Fibroblast of villous mesenchyme (primary cell): ENCODE results near the gene PDIA3. TPM values are rescaled to one million over a fixed set of nuclear protein-coding genes. Genes with fewer than 3 reads are reported as not detected.
"Not testable (repeated sequence)": the region's sequence is repeated elsewhere in the genome, so short reads cannot be mapped to it uniquely, and the experiment has no call there.

ENCODE experiments used
- DNase-seq: peaks from one replicate; pipeline ENCODE4 v3.0.0-alpha.2; 2010; ENCODE audit warnings: low read depth
- H3K4me3 ChIP-seq: 2 replicates; pipeline ENCODE4 v1.5.1; 2011; ENCODE audit warnings: low read depth, mild to moderate bottlenecking, low read length
- CTCF ChIP-seq: IDR thresholded peaks from 2 replicates; pipeline ENCODE4 v1.5.1; 2012; ENCODE audit warnings: low read depth, mild to moderate bottlenecking, low read length; ENCODE audit not compliant: insufficient read depth
- small RNA-seq: library from RNA; depleted of rRNA; stranded (forward); fragments of <200 nt; gene quantifications from one replicate; pipeline ENCODE3, GENCODE V24; 2012
- total RNA-seq: library from RNA; depleted of rRNA; stranded (reverse); fragments of >200 nt; gene quantifications from 2 replicates; pipeline ENCODE4 v1.2.3, GENCODE V29; 2012

Gene PDIA3
- total RNA-seq, 1 donor: 185 TPM

DNA sequence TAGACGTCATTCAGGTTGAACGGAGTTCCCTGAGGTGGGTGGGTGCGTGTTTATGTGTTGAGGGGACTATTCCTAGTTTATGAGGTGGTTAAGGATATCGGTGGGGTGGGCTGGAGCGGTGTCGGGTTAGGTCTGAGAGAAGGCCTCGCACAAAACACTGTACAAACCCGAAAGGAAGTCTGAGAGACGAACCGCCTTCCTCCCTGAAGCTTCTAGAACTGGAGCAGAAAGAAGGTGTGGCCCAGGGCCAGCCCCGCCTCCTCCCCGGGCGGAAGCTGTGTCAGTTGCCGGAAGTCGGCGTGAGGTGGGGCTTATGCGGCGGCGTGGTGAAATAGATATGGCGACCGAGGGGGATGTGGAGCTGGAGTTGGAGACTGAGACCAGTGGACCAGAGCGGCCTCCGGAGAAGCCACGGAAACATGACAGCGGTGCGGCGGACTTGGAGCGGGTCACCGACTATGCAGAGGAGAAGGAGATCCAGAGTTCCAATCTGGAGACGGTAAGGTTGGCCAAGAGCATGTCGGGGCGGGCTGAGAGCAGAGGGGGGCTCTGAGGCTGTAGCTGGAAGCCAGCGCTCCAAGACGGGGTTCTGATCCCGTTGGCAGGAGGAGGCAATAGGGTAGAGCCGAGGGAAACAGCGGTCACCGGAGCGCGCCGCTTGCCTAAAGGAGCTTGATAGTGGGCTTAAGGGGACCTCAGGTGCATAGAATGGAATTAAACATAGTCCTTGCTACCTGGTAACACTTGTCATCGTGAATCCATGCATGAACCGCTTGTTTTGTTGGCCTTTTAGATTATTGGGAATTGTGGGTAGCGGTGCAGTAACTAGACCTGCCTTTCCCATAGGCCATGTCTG is 54.3 kb downstream of the PDIA3 start, which contains the start of gene HYPK:
Gene HYPK, plus strand, starts transcription at position 314 of the 856 bp plus-strand sequence. Its CDS starts 24 bp downstream, at position 338.
- H3K4me3 ChIP-seq: peak within 1 kb of the TSS; percentile 97
- DNase-seq: peak; percentile 88
- TF ChIP-seq CTCF: no peak

- DNase-seq, H3K4me3 ChIP-seq: not testable (repeated sequence)
These were observed 56.4 kb downstream of the PDIA3 start for GRCh38 chr15:43802676-43803075.

DNA sequence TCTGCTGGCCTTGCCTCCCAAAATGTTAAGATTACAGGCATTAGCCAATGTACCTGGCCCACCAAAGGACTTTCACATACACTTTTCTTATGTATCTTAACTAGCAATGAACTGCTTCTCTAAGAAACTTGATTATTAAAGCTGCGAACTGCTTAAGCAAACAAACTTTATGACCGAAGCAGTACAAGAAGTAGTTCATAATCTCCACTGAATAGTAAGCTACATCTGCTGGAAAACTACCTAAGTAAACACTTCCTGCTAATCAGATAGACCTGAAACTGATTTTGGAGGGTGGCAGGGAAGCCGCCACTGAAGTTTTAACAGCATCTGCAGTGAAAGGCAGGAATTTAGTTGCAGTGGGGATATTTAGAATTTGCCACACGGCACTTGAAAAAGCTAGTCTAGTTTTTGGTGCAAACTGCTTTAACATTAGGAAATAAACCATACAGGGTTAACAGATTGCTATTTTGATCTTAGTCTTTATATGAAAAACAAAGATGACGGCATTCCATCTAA is 62.3 kb downstream of the PDIA3 start:
- no peak for TF ChIP-seq CTCF
- DNase-seq: no peak

GRCh38 chr15:43808960-43809678 is 62.9 kb downstream of the PDIA3 start:
- no peak for DNase-seq
- no peak for TF ChIP-seq CTCF
- no peak overlapping the region for H3K4me3 ChIP-seq

More for the DNA sequence above, 62.3 kb downstream of the PDIA3 start:
- H3K4me3 ChIP-seq: no peak overlapping the region

DNA sequence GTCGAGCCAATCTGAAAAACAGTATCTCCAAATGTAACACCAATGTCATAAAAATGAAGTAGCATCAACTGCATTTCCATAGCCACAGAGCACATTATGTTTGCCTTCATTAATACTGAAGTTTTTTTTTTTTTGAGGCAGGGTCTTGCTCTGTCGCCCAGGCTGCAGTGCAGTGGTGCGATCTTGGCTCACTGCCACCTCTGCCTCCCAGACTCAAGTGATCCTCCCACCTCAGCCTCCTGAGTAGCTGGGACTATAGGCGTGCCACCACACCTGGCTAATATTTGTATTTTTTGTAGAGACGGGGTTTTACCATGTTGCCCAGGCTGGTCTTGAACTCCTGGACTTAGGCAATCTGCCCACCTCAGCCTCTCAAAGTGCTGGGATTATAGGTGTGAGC is 68.8 kb downstream of the PDIA3 start:
- DNase-seq, H3K4me3 ChIP-seq: not testable (repeated sequence)

DNA sequence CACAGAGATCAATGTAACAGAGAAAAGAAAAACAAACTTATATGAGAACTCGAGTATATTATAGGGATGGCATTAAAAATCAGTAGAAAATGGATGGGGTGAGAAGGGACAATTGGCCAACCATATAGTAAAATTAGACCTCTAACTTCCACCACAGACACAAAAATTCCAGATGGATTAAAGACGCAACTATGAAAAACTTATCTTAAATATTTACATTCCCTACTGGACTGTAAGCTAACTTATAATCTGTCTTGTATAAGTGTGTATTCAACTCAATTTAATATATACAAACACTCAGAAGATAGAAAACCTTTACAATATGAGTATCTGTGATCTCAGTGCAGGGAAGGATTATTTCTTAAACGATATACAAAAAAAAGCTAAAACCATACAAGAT is 75.3 kb downstream of the PDIA3 start:
- no peak for TF ChIP-seq CTCF
- DNase-seq: peak; percentile 62
- peak overlapping the region; percentile 30 for H3K4me3 ChIP-seq

Small RNAs within 50 kb of the gene (small RNA-seq; reads per million reads assigned to genes)
- gene MIR1282: not detected
- gene RNU6-353P: not detected
- gene RNU6-354P: not detected

Other genes with a start within 250 kb of the PDIA3 start
- 60.9 and 65.7 TPM in 2 replicates for gene MAP1A, start 228.8 kb upstream of the PDIA3 start, total RNA-seq
- gene PPIP5K1, start 156.2 kb upstream of the PDIA3 start, total RNA-seq: 27.1 and 28.5 TPM in 2 replicates
- not detected in 2 replicates for gene CKMT1B, start 152.4 kb upstream of the PDIA3 start, total RNA-seq
- gene STRC, start 127.6 kb upstream of the PDIA3 start, total RNA-seq: not detected in 2 replicates
- gene CATSPER2, start 97.6 kb upstream of the PDIA3 start, total RNA-seq: 0.32 and 0.86 TPM in 2 replicates
- gene CKMT1A, start 52.6 kb upstream of the PDIA3 start, total RNA-seq: not detected in 2 replicates
- 1.6 and 4.3 TPM in 2 replicates for gene ELL3, start 30.5 kb downstream of the PDIA3 start, total RNA-seq
- gene SERF2, start 45.9 kb downstream of the PDIA3 start, total RNA-seq: 255 and 321 TPM in 2 replicates
- gene SERINC4, start 53.8 kb downstream of the PDIA3 start, total RNA-seq: under 0.01 TPM in 1 of 2 replicates, not detected in the other
- 6.4 and 6.9 TPM in 2 replicates for gene HYPK, start 54.2 kb downstream of the PDIA3 start, total RNA-seq
- 15.8 and 23.7 TPM in 2 replicates for gene MFAP1, start 78.3 kb downstream of the PDIA3 start, total RNA-seq
- gene WDR76, start 80.6 kb downstream of the PDIA3 start, total RNA-seq: 15.1 and 17.7 TPM in 2 replicates